Loucy (cell line): Measurements from ENCODE around the gene BCCIP.

ENCODE experiments used
- H2AFZ ChIP-seq: fragments of 200-600 bp; sonication (generic); 2 replicates; pipeline ENCODE4 v1.6.0; 2016; ENCODE audit warnings: antibody characterized with exemption, mild to moderate bottlenecking, low read length, moderate library complexity
- H3F3A ChIP-seq: fragments of 200-600 bp; 2 replicates; pipeline ENCODE4 v1.6.0; 2016; ENCODE audit warnings: antibody characterized with exemption, low read depth, mild to moderate bottlenecking
- H3K27me3 ChIP-seq: fragments of 200-600 bp; sonication (generic); 2 replicates; pipeline ENCODE4 v1.6.1; 2014; ENCODE audit warnings: low read length, mild to moderate bottlenecking; ENCODE audit not compliant: insufficient read depth, poor library complexity, severe bottlenecking
- H3K36me3 ChIP-seq: fragments of 200-600 bp; sonication (generic); 2 replicates; pipeline ENCODE4 v1.6.1; 2016; ENCODE audit warnings: low read length; ENCODE audit not compliant: insufficient read depth
- H3K4me1 ChIP-seq: fragments of 200-600 bp; sonication (generic); 2 replicates; pipeline ENCODE4 v1.5.1; 2014; ENCODE audit warnings: low read length, mild to moderate bottlenecking; ENCODE audit not compliant: insufficient read depth, poor library complexity, severe bottlenecking
- H3K4me2 ChIP-seq: fragments of 200-600 bp; sonication (generic); 2 replicates; pipeline ENCODE4 v1.6.0; 2014; ENCODE audit warnings: antibody characterized with exemption, low read length, low read depth, mild to moderate bottlenecking; ENCODE audit not compliant: poor library complexity, severe bottlenecking
- H3K4me3 ChIP-seq: fragments of 200-600 bp; sonication (generic); 2 replicates; pipeline ENCODE4 v1.5.1; 2014; ENCODE audit warnings: low read length, mild to moderate bottlenecking, mixed read lengths; ENCODE audit not compliant: poor library complexity, severe bottlenecking
- H3K79me2 ChIP-seq: fragments of 200-600 bp; sonication (generic); 2 replicates; pipeline ENCODE4 v1.6.1; 2014; ENCODE audit warnings: low read length; ENCODE audit not compliant: insufficient read depth
- H3K9ac ChIP-seq: fragments of 200-600 bp; sonication (generic); 2 replicates; pipeline ENCODE4 v1.6.0; 2014; ENCODE audit warnings: mild to moderate bottlenecking, low read depth, low read length, moderate library complexity; ENCODE audit not compliant: poor library complexity, severe bottlenecking
- H3K9me2 ChIP-seq: fragments of 200-600 bp; sonication (generic); replicated peaks from 2 replicates; pipeline ENCODE4 v1.6.1; 2016; ENCODE audit warnings: low read depth, low read length, mixed read lengths
- H3K9me3 ChIP-seq: fragments of 200-600 bp; sonication (generic); 2 replicates; pipeline ENCODE4 v1.6.1; 2014; ENCODE audit warnings: mild to moderate bottlenecking, antibody characterized with exemption, low read length, low read depth; ENCODE audit not compliant: insufficient read depth
- H4K20me1 ChIP-seq: fragments of 200-600 bp; sonication (generic); 2 replicates; pipeline ENCODE4 v1.6.0; 2014; ENCODE audit warnings: antibody characterized with exemption, low read length, mild to moderate bottlenecking; ENCODE audit not compliant: insufficient read depth, poor library complexity, severe bottlenecking
- EZH2phosphoT487 ChIP-seq: fragments of 200-600 bp; IDR thresholded peaks from 2 replicates; pipeline ENCODE4 v1.6.1; 2018; ENCODE audit warnings: antibody characterized with exemption, mild to moderate bottlenecking, moderate library complexity, borderline replicate concordance
- TF ChIP-seq, protein P1 (sequence below): fragments of 200-600 bp; sonication (generic); conservative IDR thresholded peaks from 2 replicates; pipeline ENCODE4 v1.5.1; 2014; ENCODE audit warnings: mild to moderate bottlenecking, antibody characterized with exemption, low read length

BCCIP gene

DNA sequence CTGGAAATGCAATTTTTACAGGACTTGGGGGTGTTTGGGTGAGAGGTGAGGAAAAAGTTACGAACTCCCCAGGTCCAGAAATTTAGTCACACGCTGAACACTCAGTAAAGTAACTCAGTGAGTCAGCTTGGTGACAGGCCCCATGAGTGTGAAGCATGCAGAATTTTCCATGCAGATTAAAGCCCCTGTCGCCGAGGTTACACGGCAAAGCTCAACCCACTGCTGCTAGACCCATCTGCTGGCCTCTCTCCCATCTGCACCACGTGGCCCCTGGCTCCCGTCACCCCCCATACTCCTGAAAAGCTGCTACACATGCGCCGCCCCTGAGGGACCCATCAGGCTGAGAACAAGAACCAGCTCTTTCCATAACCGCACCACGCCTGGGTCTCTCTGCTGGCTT lies 40.7 kb upstream of the BCCIP start:
- TF ChIP-seq, protein P1, sequence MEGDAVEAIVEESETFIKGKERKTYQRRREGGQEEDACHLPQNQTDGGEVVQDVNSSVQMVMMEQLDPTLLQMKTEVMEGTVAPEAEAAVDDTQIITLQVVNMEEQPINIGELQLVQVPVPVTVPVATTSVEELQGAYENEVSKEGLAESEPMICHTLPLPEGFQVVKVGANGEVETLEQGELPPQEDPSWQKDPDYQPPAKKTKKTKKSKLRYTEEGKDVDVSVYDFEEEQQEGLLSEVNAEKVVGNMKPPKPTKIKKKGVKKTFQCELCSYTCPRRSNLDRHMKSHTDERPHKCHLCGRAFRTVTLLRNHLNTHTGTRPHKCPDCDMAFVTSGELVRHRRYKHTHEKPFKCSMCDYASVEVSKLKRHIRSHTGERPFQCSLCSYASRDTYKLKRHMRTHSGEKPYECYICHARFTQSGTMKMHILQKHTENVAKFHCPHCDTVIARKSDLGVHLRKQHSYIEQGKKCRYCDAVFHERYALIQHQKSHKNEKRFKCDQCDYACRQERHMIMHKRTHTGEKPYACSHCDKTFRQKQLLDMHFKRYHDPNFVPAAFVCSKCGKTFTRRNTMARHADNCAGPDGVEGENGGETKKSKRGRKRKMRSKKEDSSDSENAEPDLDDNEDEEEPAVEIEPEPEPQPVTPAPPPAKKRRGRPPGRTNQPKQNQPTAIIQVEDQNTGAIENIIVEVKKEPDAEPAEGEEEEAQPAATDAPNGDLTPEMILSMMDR, result no peak
- TF ChIP-seq EZH2phosphoT487, result no peak
- H3K9me3 ChIP-seq, result no peaks in the 10 kb centered on the region

DNA sequence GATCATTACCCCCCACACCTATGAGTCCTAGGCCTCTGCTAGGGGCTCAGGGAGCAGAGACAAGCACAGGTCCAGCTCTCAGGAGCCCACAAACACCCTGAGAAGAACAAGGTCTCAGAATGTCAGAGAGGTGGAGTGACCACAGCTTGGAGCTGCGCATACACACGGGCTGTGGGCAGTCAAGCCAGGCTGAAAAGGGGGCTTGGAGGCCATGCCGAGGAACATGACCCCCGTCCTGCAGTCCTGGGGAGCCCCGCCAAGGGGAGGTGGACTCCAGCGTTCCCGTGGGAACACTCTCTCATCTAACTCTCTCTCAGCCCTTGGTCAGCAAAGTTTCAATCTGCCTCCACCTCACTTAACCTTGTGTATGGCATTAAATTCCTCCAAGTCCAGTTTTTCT lies 39.9 kb upstream of the BCCIP start:
- Histone ChIP-seq H3K4me3 (no peak overlapping the region), H3K4me2 (no peak overlapping the region), H3K27me3 (no peaks in the 10 kb centered on the region), H3K9ac (no peak overlapping the region), H3K79me2 (no peaks in the 10 kb centered on the region), H2AFZ (no peak overlapping the region), H3K9me3 (no peaks in the 10 kb centered on the region), H4K20me1 (no peaks in the 10 kb centered on the region), H3K9me2 (no peaks in the 10 kb centered on the region), H3K36me3 (no peaks in the 10 kb centered on the region), H3K4me1 (peaks cover 14% of the 10 kb centered on the region), H3F3A (no peaks in the 10 kb centered on the region)
- TF ChIP-seq EZH2phosphoT487, result no peak
- TF ChIP-seq, protein P1, result no peak

More for the DNA sequence above, 40.7 kb upstream of the BCCIP start:
- Histone ChIP-seq H3K4me1 (peaks cover 6% of the 10 kb centered on the region), H3K9me2 (no peaks in the 10 kb centered on the region), H3K79me2 (no peaks in the 10 kb centered on the region), H4K20me1 (no peaks in the 10 kb centered on the region), H3K27me3 (no peaks in the 10 kb centered on the region), H2AFZ (no peak overlapping the region), H3K36me3 (no peaks in the 10 kb centered on the region), H3K9ac (no peak overlapping the region), H3K4me2 (no peak overlapping the region), H3K4me3 (no peak overlapping the region), H3F3A (no peaks in the 10 kb centered on the region)

DNA sequence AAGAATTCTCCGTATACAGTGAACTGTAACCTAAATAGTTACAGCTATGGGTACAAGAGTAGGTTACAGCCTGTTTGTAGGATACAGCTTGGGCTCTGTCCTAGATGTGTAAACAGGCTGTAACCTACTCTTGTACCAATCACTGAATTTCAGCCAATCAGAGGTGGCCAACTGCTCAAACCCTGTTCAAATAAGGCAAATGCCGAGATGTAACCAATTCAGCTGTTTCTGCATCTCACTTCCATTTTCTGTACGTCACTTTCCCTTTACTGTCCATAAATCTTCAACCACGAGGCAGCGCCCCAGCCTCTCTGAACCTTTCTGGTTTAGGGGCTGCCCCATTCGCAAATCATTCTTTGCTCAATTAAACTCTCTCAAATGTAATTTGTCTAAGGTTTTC lies 39.4 kb upstream of the BCCIP start:
- H3K9me2 ChIP-seq, result no peaks in the 10 kb centered on the region
- H3K4me2 ChIP-seq, result no peak overlapping the region
- H2AFZ ChIP-seq, result no peak overlapping the region
- no peaks in the 10 kb centered on the region for H3K9me3 ChIP-seq
- no peaks in the 10 kb centered on the region for H3K27me3 ChIP-seq
- no peaks in the 10 kb centered on the region for H3F3A ChIP-seq
- no peak for TF ChIP-seq EZH2phosphoT487
- TF ChIP-seq, protein P1, result no peak
- peaks cover 19% of the 10 kb centered on the region for H3K4me1 ChIP-seq
- H3K36me3 ChIP-seq, result no peaks in the 10 kb centered on the region
- H3K9ac ChIP-seq, result no peak overlapping the region
- H3K4me3 ChIP-seq, result no peak overlapping the region
- H3K79me2 ChIP-seq, result no peaks in the 10 kb centered on the region
- H4K20me1 ChIP-seq, result no peaks in the 10 kb centered on the region
